Caki2 (cell line): ENCODE measurements around the gene VPS33A. TPM values are rescaled to one million over a fixed set of nuclear protein-coding genes. Genes with fewer than 3 reads are reported as not detected.

ENCODE experiments used
- DNase-seq: peaks from one replicate; pipeline ENCODE4 v3.0.0-alpha.2; 2015; ENCODE audit warnings: low read depth
- in situ Hi-C: cut with HindIII; loops from 2 replicates; pipeline ENCODE4 v1.10.0; 2016; ENCODE audit warnings: low sequenced_read_pairs, low pct_unique_long_range_greater_than_20kb, mixed read lengths
- total RNA-seq: library from RNA; depleted of rRNA; stranded (reverse); fragments of >200 nt; shearing (Covaris generic); gene quantifications from 2 replicates; pipeline ENCODE4 v1.2.3, GENCODE V29; 2014; ENCODE audit warnings: low replicate concordance; rRNA removed

Gene VPS33A
- 15.5 and 23.4 TPM in 2 replicates for total RNA-seq

DNA sequence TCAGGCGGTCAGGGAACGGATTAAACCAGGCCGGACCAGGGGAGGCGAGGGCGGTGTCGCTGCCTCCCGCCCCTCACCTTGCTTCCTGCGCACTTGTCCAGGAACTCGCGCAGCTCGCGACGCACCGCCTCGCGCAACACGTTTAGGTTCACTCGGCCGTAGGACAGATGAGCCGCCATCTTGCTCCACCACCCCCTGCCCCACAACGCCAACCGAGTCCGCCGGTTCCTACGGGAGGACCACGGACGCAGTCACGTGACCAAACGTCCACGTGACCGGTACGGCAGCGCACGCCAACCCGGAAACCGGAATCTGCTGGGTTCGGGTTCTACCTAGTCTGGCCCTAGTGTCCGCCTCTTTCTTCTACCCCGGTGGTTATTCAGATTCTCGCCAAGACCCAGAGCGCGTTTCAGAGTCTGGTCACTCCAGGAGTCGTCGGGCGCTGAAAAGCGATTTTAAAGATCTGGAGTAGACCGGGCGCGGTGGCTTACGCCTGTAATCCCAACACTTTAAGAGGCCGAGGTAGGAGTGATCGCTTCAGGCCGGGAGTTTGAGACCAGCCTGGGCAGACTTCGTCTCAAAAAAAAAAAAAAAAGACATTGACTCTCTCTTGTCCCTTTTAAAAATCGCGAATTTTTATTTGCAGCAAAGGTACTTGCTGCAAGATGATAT lies at the start of gene VPS33A:
TSS of gene VPS33A (minus strand) at position 265 of the 672 bp plus-strand sequence. CDS start at position 179, 86 bp downstream.
- DNase-seq = peak; percentile 94
- in situ Hi-C loops = no loop called here

DNA sequence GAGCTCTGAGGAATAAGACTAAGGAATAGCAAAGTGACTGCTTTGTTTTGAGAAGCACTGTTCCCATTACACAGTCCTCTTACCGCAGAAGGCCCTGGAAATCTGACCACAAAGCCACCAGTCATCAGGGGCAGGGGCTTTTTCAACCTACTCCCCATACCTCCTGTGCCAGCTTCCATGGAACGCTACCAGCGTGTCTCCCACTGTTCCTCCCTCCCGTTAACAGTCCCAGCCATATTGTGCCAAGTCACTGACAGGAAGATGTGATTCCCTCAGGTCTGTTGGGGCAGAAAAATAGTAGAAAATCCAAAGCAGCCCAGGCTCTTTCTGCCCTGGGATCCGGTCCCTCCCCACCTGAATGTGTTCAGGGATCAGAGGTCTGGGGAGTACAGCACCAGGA lies 46.6 kb upstream of the VPS33A start:
- no peak for DNase-seq
- in situ Hi-C loops = no loop called here

DNA sequence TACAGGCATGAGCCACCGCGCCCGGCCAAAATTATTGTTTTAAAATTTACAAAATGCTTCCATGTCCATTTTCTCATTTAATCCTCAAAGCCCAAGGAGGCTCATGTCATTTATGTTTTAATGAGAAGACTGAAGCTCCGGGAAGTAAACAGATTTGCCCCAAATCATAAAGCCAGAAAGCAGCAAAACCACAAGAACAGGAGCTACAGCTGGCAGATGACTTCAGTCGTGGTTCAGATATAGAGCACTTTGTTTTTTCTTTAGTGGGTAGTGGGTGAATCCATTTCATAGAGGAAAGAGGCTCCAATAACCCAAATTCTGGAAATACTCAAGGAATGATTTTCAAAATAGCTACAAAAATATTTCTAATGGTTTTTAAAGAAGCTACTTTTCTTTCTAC lies 45.4 kb upstream of the VPS33A start:
- no peak for DNase-seq
- in situ Hi-C loops = no loop called here

DNA sequence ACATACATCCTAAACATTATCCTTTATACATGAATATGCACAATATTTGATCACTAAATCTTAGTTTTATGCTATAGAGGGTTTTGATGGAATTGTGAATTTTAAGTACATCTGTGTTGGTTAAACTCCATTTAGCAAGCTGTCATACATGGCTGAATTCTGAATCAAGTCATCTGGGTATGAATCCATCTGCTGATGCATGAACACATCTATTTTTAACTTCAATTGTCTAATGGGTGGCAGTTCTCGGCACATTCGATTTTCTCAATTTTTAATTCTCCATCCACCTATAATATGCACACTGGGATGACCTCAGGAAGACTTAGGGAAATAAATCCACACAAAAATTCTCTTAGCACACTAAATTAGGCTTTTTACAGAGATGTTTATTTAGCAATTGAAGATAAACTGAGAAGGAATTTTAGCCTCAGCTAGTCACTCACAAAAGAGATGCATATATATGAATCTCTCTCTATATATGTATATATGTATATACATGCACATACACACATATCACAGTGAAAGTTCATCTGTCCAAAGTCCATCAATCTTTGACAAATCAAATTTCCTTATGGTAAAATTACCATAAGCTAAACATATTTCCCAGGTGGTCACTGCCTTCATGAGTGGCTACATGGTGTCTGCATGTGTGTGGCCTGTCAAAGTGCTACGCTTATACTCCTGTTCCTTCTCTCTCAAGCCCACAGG lies 44.5 kb upstream of the VPS33A start:
- no peak for DNase-seq
- in situ Hi-C loops = no loop called here

DNA sequence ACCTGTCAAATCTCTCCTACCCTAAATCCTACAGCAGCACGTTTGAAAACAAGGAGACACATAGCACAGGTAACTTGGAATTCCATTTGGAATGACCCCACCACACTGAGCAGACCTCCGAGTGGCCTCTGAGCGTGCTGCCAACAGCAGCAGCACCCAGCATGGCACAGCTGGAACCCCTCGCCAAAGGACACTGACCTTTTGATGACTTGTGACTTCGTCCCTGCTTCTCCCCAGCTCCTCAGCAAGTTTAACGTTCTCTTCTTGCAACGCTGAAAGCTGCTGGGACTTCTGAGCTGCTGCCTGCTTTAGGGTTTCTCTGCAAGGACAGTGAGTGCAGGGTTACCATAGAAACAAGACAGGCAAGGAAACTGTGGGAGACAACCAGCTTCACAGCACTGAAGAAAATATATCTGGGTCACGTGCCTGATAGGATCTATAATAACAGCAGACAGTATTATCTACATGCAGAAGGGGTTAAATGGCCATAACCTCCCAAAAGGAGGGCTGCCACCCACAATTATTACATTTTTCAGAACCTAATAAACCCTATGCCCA lies 43.3 kb upstream of the VPS33A start:
- no peak for DNase-seq
- in situ Hi-C loops = no loop called here

DNA sequence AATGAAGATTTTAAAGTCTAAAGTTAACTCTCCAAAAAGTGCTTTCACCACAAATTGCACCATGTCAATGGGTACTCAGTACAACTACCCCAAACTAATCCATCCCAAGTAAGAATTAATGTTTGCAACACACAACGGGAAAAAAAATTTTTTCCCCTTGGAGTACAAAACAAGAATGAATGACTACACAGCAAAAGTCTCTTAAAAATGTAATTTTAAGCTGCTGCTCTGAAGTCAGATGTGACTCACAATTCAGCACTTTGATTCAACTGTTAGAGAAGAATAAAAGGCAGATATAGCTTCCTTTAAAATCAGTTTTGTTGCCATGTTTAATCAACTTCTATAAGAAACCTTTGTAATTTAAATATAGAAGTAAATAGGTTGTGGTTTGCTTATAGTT lies 42.5 kb upstream of the VPS33A start:
- in situ Hi-C loops = no loop called here

DNA sequence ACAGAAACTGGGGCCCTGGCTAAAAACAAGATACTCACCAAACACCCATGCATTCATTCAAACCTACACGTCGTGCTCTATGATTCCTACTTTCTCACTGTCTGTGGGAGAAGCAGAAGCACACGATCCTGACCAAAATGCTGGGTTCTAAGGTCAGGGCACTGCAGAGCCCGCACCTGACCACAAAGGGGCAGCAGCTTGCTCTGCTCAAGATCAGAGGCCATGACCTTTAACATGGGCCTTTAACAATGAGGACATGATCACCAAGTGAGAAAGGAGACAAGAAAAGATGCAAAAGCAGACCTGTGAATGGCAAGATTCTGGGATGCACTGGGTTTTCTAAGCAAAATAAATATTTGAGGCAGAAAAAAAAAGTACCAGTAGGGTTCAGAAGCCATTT lies 40.1 kb upstream of the VPS33A start:
- no peak for DNase-seq
- in situ Hi-C loops = no loop called here

More for the DNA sequence above, 42.5 kb upstream of the VPS33A start:
- DNase-seq = no peak

DNA sequence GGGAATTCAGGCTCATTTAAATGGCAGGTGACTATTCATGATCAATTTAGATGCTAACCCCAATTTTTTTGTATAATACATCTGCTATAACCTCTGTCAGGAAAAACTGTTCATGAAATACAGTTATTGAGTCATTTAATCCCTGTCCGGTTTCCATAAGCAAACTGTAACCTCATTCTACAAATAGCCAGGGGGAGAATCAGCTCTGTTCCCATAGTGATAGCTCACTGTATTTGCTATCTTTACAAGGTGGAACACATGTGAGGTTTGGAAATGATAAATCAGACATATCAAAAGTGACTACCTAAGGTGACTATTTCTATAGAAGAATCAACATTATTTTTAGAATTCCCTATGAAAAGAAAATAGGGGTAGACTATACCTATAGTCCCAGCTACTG lies 38.6 kb upstream of the VPS33A start:
- DNase-seq = no peak
- in situ Hi-C loops = no loop called here

DNA sequence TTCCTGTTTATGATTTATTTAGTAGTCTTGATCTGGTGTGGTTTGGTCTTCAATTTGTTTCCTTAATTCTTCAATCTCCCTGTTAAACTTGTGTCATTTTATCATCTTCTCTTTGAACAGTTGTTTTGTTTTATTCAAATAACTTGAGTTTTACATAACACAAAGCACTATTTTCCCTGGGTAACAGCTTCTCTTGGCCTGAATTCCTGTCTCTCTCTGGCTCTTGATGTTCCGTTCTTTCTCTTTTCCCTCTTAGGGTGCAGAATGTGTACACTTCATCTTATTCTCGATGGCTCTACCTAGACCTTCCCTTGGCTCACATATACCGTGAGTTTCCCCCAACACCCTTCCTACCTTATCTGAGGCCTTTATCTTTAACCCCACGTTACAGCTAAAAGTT lies 36.8 kb upstream of the VPS33A start:
- no peak for DNase-seq
- in situ Hi-C loops = no loop called here

DNA sequence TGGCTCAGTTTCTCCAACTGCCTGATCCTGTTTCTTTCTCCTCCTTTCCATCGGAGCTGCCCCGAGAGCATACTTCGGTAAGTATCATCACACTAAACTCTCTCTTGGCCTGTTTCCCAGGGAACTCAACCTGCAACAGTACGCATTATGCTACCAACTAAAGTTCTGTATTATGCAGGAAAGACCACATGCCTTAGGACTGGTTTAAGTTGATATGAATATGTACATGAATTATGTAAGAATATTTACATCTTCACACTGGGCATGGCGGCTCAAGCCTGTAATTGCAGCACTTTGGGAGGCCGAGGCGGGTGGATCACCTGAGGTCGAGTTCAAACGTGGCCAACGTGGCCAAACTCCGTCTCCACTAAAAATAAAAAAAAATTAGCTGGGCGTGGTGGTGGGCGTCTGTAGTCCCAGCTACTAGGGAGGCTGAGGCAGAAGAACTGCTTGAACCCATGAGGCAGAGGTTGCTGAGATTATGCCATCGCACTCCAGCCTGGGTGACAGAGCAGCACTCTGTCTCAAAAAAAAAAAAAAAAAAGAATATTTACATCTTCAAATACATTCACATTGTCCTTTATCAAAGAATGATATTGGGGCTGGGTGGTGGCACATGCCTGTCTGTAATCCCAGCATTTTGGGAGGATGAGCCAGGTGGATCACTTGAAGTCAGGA lies 31.9 kb upstream of the VPS33A start:
- DNase-seq = no peak
- in situ Hi-C loops = no loop called here

DNA sequence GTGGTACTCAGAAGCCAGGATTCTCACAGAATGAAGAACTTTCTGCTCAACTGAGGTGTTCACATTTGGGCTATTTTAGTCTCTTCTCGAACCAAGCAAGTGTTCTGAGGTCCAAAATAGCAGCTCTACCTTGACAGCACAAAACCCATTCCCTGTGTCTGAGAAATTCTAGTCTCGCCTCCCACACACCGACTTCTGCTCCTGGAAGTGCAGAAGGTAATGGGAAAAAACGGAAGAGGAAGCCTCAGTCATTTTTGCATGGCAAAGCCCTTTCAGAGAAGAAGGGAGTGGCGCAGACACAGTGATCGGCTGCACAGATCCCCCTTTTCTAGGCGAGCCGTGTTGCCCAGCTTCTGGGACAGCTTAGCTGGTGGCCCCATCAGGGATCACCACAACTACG lies 31.2 kb upstream of the VPS33A start:
- in situ Hi-C loops = no loop called here

DNA sequence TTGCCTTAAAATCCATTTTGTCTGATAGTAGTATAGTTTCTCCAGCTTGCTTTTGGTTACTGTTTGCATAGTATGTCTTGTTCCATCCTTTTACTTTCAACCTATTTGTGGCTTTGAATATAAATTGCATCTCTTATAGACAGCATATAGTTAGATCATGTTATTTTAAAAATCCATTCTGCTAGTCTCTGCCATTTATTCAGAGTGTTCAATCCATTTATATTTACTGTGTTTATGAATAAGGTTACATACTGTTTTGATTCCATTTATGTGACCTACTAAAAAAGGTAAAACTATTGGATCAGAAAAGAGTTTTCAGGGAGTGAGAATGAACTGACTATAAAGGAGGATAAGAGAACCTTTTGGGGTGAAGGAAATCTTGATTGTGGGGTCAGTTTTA lies 29.6 kb upstream of the VPS33A start:
- no peak for DNase-seq
- in situ Hi-C loops = no loop called here

More for the DNA sequence above, 31.2 kb upstream of the VPS33A start:
- no peak for DNase-seq

DNA sequence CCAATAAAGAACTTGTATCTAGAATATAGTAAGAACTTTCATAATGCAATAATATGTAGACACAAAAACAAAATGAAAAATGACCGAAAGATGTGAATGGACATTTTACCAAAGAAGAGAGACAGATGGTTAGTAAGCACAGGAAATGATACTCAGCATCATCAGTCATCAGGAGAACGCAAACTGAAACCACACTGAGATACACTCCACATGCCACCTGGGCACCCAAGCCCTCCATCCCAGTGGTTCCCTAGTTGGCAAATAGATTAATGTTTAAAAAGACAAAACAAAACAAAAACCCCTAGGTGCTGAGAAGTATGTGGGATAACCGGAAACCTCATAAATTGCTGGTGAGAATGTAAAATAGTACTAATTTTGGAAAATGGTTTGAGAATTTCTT lies 26.8 kb upstream of the VPS33A start:
- DNase-seq = no peak
- in situ Hi-C loops = no loop called here

DNA sequence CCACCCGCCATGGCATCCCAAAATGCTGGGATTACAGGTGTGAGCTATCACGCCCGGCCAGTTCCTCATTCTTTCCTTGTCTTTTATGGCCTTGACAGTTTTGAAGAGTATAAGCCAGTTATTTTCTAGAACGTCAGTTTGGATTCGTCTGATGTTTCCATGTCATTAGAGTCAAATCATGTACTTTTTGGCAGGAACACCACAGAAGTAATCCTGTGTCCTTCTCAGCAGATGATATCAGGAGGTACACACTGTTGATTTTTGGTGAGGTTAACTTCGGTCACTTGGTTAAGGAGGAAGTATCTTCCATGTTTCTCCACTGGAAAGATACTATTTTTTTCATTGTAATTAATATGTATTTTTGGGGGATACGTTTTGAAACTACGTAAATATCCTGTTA lies 25.1 kb upstream of the VPS33A start:
- no peak for DNase-seq
- in situ Hi-C loops = no loop called here

DNA sequence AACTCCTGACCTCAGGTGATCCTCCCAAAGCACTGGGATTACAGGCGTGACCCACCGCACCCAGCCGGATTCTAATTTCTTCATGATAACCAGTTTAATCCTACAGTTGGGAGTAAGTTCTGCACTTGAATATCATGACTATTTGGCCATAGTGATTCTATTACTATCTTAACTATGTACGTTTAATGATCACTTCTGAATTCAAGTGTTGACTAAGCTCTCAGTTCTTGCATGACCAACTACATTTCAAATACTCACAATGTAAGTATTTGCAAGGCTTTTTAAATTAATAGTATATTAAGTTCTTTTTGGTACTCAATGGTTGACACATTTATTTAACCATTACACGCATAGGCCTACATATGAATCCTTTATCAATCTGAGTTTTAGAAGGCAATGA lies 17.4 kb upstream of the VPS33A start:
- no peak for DNase-seq
- in situ Hi-C loops = no loop called here

DNA sequence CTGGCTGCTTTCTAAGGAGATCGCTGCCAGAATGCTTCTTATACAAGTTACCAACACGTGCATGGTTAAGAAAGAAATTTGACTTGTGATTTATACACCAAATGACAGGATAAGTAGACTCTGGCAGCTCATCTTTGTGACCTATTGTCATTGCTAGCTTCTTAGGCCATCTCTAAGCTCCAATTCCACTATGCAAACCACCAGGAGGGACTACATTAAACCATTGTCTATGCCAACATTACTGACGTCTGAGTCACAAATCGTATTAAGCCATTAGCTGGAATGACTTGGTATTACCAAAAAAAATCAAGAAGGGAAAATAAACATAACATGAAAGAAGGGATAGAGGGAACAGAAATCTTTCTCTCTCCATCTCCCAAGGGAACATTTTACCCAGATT lies 15.8 kb upstream of the VPS33A start:
- DNase-seq = peak; percentile 49
- in situ Hi-C loops = no loop called here

DNA sequence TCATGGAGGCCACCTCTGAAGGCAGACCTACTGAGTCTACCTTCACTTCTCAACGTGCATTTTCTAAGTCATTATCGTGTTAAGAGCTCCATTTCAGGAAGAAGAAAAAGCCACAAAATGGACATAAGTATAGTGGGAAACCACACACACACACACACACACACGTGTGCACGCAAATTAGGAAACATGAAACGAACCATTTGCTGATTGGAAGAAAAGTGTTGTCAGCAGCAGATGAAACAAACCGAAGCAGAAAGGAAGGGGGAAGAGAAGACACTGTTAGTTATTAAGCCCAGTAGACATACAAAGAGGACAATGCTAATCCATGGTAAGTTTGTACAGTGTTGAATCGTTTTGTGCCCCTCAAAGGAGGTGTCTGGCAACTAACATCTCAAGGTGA lies 9.9 kb upstream of the VPS33A start:
- in situ Hi-C loops = no loop called here
- DNase-seq = no peak

DNA sequence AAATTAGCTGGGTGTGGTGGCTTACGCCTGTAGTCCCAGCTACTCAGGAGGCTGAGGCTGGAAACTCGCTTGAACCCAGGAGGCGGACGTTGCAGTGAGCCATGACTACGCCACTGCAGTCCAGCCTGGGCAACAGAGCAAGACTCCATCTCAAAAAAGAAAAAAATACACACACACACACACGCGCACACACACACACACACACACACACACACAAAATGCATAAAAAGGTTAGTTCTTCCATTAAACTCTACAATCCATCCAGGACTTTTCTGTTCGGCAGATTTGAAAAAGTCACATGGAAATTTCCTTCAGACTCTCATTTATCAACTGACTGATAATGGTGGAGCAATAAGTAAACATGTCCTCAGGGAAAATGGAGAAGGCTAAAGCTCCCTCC lies 9.2 kb upstream of the VPS33A start:
- in situ Hi-C loops = no loop called here
- no peak for DNase-seq

DNA sequence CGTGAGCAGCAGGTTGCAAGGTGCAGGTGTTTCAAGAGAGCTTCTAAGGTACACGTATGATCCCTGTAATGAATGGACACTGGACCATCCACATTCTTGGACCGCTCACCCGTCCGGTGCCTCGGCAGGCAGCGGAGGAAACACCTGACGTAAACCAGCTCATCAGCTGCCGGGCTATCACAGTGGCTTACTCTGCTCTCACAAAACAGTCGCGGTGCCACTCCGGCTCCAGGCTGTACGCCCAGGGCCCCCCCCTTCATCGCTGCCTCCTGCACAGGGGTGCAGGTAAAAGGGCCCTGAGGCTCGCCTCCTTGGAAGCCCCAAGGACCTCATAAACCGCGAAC lies 436 bp downstream of the VPS33A start:
- DNase-seq = no peak
- in situ Hi-C loops = no loop called here
